Stimulated activated CD8-positive, alpha-beta memory T cell treated with anti-CD3 and anti-CD28 coated beads, Interleukin-4, amount 100 ng/mL, for 24 hours (primary cell): ENCODE measurements around the gene IGF2BP3.
"Not testable (repeated sequence)": the region's sequence is repeated elsewhere in the genome, so short reads cannot be mapped to it uniquely, and the experiment has no call there.

Experiments
- DNase-seq: peaks from one replicate; pipeline ENCODE4 v3.0.0-alpha.2; 2020; ENCODE audit warnings: low read depth

Gene IGF2BP3

DNA sequence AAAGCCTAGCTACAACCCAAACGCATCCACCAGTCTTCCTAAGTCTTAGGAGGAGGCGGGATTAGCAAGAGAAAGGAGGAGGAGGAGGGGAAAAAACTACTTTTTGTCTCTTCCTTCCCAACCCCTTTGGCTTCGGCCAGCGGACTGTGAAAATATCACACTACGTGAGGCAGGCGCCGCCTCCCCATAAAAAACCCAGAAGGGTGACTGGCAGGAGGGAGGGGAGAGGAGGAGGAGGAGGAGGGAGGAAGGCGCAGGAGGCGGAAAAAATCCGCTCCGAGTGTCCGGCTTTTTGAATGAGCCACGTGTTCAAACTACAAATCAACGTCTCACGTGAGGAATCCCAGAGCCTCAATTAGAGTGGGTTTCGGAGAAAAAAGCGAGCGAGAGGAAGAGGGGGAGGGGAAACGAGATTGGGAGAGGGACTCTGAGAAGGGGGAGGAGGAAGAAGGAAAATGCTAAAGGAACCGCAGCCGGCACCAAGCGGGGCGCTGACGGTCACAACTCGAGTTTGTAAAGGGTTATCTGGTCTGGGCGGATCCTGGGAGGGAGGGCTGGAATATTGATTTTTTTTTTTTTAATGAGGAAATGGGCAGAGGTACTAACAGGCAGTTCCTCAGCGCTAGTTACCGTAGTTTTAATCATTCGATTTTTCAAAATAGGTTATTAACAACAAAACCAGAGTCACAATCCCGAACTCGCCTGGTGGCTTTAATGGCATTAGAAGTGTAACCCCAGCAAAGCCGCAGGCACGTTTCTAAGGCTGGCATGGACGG is at the start of gene IGF2BP3:
TSS of gene IGF2BP3 (minus strand) at position 162 of the 776 bp plus-strand sequence. CDS start 381 bp downstream, outside the sequence.
- no peak for DNase-seq

DNA sequence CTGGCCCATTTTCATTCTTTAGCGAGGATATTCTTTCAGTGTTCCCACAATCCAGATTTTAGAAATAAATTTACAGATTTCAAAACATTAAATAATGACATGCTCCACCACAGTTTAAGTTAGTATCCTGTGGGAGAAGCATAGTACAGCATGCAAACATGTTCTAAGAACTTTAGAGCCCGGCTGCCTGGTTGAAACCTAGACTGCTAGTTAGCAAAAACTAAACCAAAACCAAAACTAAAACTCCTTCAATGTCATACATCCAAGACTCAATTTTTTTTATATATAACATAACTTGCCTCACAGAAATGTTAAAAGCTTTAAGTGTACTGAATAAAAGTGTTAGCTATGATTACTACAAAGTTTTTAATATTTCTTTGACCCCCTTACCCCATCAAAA is 44.5 kb upstream of the IGF2BP3 start:
- no peak for DNase-seq

DNA sequence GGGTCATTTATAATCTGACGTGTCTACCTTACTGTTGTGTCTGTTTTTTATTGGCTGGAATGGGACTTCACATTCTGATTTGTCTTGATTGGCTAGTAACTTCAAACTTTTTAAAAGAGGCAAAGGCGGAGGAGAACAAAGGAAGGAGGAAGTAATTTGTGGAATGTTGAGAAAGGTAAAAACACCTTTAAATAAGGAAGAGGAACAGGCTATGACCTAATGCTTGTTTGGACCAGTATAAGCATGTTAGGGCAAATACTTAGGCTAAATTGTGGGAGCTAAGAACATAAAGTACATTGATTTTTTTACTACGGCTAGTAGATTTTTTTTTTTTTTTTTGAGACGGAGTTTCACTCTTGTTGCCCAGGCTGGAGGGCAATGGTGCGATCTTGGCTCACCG is 43.5 kb upstream of the IGF2BP3 start:
- not testable (repeated sequence) for DNase-seq

DNA sequence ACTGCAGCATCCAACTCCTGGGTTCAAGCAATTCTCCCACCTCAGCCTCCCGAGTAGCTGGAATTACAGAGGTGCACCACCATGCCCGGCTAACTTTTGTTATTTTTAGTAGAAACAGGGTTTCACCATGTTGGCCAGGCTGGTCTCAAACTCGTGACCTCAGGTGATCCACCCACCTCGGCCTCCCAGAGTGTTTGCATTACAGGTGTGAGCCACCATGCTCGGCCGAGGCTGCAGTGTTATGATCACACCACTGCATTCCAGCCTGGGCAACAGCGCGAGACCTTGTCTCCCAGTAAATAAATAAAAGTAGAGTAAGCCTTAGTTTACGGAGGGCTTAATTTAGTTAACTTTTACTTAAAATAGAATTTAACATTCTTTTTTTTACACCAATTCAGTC is 23.7 kb upstream of the IGF2BP3 start:
- no peak for DNase-seq

DNA sequence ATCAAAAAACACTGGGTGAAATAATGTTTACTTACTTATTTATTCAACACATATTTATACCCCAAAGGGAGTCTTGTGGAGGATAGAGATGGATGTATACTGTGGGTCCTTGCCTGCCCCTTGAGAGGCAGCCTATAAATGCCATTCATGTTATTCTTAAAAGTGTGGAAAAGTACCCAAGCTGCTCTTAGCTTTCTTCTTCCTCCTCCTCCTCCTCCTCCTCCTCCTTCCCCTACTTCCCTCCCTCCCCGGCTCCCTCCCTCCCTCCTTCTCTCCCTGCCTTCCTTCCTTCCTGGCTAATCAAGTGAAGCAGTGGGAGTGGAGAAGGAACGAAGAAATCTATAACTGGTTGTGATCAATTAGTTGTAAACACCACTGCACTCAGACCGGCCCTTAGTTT is 21.2 kb upstream of the IGF2BP3 start:
- DNase-seq: no peak

DNA sequence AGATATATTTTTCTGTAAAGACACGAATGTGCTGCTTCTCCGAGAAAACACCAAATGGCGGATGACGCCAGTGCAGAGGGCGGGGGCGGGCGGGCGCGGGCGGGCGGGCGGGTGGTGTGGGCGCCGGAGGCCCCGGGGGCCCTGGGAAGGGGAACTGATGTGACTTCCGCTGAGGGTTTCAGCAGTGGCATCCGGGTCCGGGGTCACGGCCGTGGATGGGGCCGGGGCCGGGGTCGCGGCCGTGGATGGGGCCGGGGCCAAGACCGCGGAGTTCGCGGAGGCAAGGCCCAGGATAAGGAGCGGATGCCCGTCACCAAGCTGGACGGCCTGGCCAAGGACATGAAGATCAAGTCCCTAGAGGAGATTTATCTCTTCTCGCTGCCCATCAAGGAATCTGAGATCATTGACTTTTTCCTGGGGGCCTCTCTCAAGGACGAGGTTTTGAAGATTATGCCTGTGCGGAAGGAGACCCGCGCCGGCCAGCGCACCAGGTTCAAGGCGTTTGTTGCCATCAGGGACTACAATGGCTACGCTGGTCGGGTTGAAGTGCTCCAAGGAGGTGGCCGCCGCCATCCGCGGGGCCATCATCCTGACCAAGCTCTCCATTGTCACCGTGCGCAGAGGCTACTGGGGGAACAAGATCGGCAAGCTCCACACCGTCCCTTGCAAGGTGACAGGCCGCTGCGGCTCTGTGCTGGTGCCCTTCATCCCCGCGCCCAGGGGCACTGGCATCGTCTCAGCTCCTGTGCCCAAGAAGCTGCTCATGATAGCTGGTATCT is 20.3 kb upstream of the IGF2BP3 start:
- no peak for DNase-seq

DNA sequence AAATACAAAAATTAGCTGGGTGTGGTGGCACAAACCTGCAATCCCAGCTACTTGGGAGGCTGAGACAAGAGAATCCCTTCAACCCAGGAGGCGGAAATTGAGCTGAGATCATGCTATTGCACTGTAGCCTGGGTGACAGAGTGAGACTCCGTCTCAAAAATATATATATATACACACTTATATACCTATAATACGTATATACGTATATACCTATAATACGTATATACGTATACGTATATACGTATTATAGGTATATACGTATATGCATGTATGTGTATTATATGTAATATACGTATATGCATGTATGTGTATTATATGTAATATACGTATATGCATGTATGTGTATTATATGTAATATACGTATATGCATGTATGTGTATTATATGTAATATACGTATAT is 18.4 kb upstream of the IGF2BP3 start:
- not testable (repeated sequence) for DNase-seq

DNA sequence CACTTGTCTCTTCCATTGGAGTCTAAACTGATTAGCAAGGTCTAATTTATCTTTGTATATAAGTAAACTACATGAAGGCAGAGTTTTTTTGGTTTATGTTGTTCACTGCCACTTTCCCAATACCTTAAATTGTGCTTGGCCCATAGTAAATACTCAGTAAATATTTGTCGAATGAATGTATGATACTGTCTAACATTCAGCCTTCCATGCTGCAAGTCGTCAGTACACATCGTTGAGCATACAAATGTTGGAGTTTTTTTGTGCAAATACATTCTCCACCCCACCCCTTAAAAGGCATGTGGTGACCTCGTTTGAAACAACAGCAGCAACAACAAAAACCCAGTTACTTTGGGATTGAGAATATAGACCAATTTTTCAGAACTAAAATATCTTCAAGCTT is 17.4 kb upstream of the IGF2BP3 start:
- DNase-seq: no peak

DNA sequence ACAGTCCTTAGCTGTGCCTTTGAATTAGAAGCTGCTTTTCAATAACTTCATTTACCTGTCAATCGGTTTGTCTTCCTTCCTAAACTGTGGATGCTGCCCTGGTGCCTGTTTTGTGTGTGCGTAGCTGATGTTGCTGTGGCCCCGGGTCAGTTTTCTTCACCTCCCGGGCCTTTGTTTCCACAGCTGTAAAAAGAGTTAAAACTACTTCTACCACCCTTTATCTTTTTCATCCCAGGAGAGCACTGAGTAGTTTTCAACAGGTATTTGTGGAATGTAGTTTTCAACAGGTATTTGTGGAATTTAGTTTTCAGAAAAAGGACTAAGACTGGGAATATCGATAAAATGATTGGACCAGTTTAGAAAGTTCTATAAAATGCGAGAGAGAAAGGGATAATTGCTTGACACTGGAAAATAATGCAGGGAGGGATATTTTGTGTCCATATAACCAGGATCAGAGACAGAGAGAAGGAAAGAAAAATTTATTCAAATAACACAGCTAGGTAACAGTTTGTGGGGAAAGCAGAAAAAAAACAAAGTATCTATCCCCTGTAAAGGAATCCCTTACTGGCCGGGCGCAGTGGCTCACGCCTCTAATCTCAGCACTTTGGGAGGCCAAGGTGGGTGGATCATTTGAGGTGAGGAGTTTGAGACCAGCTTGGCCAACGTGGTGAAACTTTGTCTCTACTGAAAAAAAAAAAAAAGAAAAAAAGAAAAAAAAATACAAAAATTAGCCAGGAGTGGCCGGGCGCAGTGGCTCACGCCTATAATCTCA is 15.9 kb upstream of the IGF2BP3 start:
- no peak for DNase-seq

DNA sequence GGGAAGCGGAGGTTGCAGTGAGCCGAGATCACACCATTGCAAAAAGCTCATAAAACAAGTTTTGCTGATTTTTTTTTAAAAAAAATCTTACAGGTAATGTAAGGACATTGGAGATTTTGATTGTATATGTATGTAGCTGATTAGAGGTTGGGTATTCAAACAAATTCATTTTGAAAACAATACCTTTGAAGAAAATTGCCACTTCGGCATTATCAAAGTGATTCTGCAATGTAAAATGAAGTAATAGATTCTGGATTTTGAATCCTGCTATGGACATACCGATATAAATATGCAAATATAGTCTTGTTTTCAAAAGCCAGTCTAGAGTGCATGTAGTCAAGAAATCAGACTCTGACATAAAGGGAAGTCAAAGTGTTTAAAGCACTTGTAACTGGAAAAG is 12.4 kb upstream of the IGF2BP3 start:
- DNase-seq: no peak

DNA sequence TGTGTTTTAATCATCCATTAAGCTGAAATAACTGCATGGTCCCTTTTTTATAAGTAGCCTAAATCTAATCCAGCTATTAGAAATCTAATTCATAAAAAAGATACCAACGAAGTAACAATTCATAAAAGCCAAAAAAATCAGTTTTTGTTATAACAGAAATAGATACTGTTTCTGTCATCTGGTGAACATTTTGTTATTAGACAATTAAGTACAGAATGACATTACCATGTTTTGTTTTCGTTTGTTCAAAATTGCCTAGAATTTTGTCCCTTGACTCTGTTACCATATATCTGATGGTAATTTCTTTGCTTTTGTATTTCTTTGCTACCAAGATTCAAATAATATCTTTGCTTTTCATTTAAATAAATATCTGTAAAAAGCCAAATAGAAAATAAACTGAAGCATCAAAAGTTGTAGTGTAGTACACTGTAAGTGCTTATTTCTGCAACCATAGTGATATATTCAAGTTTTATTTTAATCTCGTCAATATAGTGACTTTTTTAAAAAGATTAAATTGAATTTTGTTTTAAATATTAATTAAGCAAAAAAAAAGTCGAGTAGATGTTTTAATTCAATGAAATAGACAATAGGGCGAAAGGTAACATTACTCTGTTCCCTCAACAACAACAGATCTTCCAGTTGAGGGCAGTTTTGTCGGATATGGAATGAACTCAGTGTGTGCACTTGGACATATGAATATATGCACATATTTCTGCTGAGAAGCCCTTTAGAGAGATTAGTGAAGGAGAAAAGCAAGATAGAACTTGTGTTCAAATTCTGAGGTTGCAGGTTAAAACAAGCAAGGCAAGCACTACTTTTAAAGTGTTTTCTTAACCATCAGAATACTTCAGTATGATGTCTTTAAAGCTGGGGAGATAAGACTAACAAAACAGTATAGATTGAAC is 7.9 kb upstream of the IGF2BP3 start:
- no peak for DNase-seq

DNA sequence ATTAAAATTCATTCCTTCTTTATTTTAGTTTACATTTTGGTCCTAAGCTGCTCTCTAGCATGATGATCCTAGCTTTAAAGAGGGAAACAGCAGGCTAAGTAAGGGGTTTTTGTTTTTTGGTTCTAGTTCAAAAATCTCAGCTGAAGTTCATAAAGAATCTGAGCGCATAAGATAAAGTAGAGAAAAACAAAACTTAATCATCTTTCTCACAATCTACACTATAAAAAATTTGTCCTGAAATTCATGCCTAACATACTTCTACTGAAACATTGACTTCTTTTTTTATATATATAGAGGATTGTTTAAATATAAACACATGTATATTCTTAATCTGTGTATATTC is 6.8 kb upstream of the IGF2BP3 start:
- DNase-seq: no peak

DNA sequence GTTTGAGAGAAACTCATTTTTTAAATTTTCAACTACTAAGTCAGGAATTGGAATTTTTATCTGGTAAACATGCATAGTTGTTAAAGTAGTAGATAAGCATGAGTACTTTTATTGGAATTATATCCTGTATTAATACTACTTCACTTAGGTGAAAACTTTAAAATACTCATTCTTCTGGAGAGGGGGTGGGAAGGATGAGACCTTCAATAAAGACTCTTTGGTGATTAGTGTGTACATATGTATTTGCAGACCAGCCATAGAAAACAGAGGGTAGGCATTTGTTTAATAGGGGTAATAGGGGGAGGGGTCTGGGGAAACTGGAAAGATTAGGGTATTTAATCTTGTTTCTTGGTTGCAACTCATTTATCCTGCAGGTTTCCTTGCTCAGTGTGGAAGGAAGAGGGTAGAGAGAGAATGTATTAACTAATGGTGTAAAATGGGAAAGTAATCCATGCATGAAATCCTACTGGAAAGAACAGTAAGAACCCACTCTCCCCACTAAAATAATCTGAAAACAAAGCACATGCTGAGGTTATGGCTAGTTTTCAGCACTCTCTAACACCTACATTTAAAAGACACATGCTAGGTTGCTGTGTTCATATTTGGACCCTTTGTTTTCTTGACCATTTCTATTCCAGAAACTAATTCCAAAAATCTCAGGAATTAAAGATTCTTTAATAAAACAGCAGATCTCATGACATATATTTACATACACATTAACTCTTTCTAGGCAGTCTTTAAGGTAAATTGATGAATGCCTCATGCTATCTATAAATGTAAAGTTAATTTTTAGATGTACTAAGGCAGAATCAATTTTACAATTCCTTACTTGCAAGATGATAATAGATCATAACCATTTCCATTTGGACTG is 6.2 kb upstream of the IGF2BP3 start:
- DNase-seq: no peak

DNA sequence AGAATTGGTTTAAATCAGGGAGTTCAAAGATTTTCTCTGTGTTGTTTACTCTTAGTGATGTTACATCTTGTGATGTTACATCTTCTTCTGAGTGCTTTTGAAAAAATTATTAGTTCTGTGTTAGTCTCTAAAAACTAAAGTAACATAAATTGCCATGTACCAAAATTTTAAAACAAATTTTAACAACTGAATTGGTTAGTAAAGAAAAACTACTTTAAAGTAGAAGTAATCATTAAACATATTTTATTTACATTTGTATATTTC is 5.2 kb upstream of the IGF2BP3 start:
- no peak for DNase-seq

DNA sequence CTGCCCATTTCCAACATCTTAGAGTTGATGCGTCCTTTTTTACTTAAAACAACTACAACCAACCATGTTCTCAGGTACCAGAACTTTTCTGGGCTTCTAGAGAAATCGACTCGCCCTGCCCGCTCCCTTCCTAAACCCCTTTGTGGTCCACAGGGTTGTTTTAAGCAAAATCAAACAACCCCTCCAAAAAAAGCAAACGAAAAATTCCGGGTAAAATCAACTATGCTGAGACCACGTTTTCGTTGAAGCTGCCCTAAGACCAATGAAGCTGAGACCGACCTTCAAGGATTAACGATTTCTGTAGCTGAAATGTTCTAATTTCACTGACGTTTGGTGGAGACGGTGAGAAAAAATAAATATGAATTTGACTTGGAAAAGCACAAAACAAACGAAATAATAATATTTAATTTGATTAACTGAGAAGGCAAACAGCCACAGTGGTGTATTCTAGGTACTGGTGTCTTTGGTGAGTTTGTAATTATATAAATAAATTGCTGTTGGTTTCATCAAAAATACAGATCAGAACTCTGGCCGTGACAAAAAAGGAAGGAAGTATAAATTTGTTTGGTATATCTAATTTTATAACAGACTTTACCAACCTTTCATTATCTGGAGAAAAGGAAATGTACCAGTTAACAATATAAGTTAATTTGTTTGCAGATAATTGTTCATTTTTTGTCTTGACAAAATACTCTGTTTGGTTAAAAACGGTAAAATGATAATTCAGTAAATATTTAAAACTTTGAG is 4.7 kb upstream of the IGF2BP3 start:
- no peak for DNase-seq

DNA sequence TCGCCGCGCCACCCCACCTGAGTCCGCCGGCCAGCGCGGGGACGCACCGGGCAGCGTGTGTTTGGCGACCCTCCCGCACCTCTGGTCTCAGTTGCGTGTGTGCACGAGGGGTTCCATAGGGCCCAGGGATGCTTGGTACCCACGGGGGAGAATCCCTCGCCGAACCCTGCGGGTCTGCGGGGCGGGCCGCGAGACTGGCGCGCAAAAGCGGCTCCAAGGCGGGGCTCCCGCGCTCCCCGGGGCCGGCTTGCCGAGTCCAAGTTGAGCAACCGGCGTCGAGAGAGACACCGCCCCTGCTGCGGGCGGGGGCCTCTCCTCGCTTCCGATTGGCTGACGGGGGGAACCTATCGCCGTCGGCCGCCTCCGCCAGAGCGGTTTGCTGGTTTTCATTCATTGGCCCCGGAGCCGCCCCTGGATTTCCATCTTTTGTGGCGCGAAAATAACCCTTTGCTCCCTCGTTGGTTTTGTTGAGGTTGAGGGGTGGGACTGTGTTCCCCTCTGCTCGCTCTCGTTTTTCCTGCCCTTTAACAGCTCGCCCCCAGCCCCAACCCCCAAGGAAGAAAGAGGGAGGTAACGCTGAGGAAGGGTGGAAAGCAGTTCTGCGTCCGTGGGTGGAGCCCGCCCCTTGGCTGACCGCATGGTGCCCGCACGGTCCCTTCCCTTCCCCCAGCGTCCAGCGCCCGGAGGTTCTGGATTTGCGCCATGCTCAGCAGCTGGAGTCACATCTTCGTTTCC is 4.0 kb upstream of the IGF2BP3 start:
- DNase-seq: peak; percentile 52

DNA sequence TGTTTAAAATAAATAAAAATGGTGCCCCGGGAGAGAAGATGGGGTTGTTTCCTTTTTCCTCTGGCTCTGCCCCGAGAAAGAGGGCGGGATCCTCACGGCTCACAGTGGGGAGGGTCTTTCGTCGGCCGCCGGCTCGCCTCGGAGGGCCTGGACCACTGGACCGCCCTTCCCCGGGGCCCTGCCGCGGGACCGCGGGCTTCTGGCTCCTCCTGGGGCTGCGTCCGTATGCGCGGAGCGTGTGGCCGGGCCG is 3.5 kb upstream of the IGF2BP3 start:
- DNase-seq: no peak

DNA sequence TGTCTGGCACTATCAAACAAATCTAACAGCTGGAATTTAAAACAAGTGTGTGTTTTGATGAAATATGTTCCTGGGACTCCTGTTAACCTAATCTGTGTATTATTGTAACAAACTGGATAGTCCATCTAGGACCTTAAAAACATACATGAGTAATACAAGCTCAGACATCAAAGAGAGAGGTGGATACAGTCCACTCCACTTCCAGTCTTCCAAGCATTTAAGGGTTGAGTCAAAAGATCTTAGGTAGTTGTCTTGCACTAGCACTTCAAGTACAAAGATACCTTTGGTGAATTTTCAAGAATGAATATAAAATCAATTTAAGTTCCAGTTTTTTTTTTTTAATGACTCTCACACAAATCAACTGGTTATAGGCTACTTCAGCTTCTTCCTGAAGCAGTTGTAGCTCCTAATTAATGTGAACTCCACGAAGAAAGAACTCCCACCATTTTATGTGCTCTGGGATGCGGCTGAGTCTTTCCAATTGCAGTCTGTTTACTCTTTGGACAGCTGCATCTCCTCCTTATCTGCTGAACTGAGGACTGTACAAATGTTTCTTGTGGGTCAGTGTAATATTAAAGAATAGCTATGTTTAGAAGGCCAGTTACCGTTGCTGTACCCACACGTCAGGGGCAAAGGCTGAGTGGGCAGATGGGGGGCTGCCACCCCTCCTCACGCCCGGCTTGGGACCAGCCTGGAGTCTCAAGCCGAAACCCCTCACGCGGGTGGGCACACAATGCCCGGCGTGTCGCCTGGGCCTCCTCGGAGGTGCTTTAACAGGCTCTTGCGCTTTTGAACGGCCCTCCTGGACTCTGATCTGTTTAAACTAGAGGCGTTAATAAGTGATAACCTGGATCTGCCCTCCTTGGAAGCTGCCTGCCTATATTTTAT is 2.9 kb upstream of the IGF2BP3 start:
- DNase-seq: no peak

DNA sequence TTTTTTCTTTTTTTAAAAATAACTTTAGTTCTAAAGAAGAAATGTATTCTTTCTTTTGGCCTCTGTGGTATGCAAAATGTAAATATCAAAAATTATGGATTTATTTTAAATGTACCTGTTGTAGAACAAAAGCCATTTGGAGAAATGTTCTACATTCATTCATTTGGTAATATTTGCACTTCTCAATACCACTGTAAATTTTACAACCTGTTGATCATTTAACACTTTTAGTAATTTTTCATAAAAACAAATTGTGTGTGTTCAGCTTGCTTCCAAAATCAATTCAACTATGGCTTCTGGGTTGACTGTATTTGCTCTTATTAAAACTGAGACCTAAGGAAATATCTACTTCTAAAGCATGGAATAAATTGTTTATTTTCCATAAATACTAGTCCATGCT is 2.3 kb upstream of the IGF2BP3 start:
- no peak for DNase-seq
